Erythroblast (primary cell): ENCODE results near the gene NIPBL.

Experiments used
- GATA1 ChIP-seq: IDR thresholded peaks from 2 replicates; pipeline ENCODE4 v1.6.1; 2011; ENCODE audit warnings: low read depth, mild to moderate bottlenecking, control low read depth, low read length, moderate library complexity
- POLR2A ChIP-seq: IDR thresholded peaks from 2 replicates; pipeline ENCODE4 v1.6.1; 2011; ENCODE audit warnings: mild to moderate bottlenecking, low read length

DNA sequence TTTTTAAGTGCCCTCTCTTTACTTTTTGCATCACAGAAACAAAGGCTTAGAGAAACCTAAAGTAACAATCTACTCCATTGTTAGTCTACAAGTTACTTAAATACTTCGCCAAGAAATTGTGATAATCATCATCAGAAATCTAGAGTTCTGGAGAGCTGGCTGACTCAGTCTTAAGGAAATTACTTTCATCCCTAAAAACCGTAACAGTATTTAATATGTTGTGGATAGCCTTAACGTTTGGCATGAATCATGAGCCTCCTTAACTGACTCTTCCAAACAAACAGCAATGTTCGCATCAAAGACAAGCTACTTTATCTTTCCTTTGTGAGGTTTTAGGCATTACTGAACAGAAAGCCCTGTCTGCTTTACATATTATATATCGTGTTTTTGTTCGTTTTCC, 128.7 kb downstream of the NIPBL start:
- TF ChIP-seq POLR2A (no peak), GATA1 (no peak)
